Spleen (tissue), 7 donors: ENCODE data around the gene DENND1A.

Experiments used
- CTCF ChIP-seq, 11 experiments: fragments of 200-600 bp in 7 of 11; fragments of 450-650 bp in 4 of 11; sonication (generic) in 4 of 11; IDR thresholded peaks in 8 of 11; conservative IDR thresholded peaks in 3 of 11; 1 replicate in 7 of 11; 2 replicates in 4 of 11; pipeline versions ENCODE4 v1.4.0 to v1.8.0; 2016 to 2021; ENCODE audit warnings: antibody characterized with exemption in 11 of 11, inconsistent platforms in 4 of 11, mild to moderate bottlenecking in 1 of 11
- POLR2A ChIP-seq, 3 donors: fragments of 450-650 bp; IDR thresholded peaks; one replicate each; pipeline ENCODE4 v1.5.1; 2017; ENCODE audit warnings: antibody characterized with exemption in 3 of 3, mild to moderate bottlenecking in 1 of 3
- donor health status: DM: no; HTN: no; CAD: no; lungs with moderate emphysema.
- donor health status: DM: no; HTN: no; CAD: no.
- donor health status: DM: no; HTN: no; CAD: no.

DNA sequence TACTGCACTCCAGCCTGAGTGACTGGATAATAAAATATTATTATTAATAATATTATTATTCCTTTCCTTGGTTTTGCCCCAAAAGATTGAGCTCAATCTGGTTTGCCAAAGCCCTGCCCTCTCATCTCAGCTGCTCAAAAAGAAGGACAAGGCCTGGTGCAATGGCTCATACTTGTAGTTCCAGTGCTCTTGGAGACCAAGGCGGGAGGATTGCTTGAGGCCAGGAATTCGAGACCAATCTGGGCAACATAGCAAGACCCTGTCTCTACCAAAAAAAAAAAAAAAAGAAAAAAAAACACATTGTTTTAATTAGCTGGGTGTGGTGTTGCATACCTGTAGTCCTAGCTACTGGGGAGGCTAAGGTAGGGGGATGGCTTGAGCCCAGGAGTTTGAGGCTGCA is 13.7 kb upstream of the DENND1A start:
- TF ChIP-seq CTCF (IDR thresholded peaks at IDR 0.05 in 8 of 11, conservative IDR thresholded peaks at IDR 0.05 in 3 of 11) (no peak), POLR2A (IDR thresholded peaks at IDR 0.05) (no peak)
